SK-N-SH (cell line): Measurements from ENCODE around the gene BTBD2. TPM values are rescaled to one million over a fixed set of nuclear protein-coding genes. Genes with fewer than 3 reads are reported as not detected.

Experiments used
- CTCF ChIA-PET: fragments of 300-600, 350-600 bp; formaldehyde crosslinking; extraction: SDS; loops from one replicate; lab custom pipeline; 2021; lab: Yijun Ruan, JAX
- POLR2A ChIA-PET: fragments of 350-600 bp; sonication (Branson Sonifier 250); formaldehyde crosslinking; extraction: SDS; loops from one replicate; lab custom pipeline; 2020; ENCODE audit warnings: antibody characterized with exemption, inconsistent platforms; lab: Yijun Ruan, JAX
- DNase-seq: peaks from one replicate; pipeline ENCODE4 v3.0.0; 2012
- H2AFZ ChIP-seq: fragments of 200-600 bp; sonication (generic); 2 replicates; pipeline ENCODE4 v1.8.1; 2016; ENCODE audit warnings: antibody characterized with exemption, mild to moderate bottlenecking, low read depth
- H3F3A ChIP-seq: fragments of 200-600 bp; sonication (generic); replicated peaks from 2 replicates; pipeline ENCODE3; 2016; ENCODE audit warnings: antibody characterized with exemption, mild to moderate bottlenecking; ENCODE audit not compliant: insufficient read depth
- H3K27ac ChIP-seq, 2 experiments: fragments of 200-500 bp in 1 of 2; fragments of 200-600 bp in 1 of 2; sonication (Bioruptor generic) in 1 of 2; sonication (generic), shearing (Covaris generic) in 1 of 2; 2 replicates each; pipeline versions ENCODE4 v1.5.1 to v1.6.1; 2014 to 2016; ENCODE audit warnings: low read depth in 2 of 2, inconsistent platforms in 1 of 2, low read length in 1 of 2, mild to moderate bottlenecking in 1 of 2, mixed read lengths in 1 of 2
- H3K27me3 ChIP-seq: fragments of 200-600 bp; sonication (generic), shearing (Covaris generic); 2 replicates; pipeline ENCODE4 v1.6.1; 2016; ENCODE audit warnings: mixed run types; ENCODE audit not compliant: insufficient read depth
- H3K36me3 ChIP-seq, 2 experiments: fragments of 200-500 bp in 1 of 2; fragments of 200-600 bp in 1 of 2; sonication (Bioruptor generic) in 1 of 2; sonication (generic) in 1 of 2; replicated peaks in 1 of 2; 2 replicates each; pipeline versions ENCODE3 to v1.5.1; 2014 to 2016; ENCODE audit warnings: low read length in 1 of 2, mild to moderate bottlenecking in 1 of 2; ENCODE audit not compliant: insufficient read depth in 2 of 2, control insufficient read depth in 1 of 2
- H3K4me1 ChIP-seq, 2 experiments: fragments of 200-500 bp in 1 of 2; fragments of 200-600 bp in 1 of 2; sonication (Bioruptor generic) in 1 of 2; sonication (generic), shearing (Covaris generic) in 1 of 2; 2 replicates each; pipeline versions ENCODE4 v1.5.1 to v1.6.1; 2014 to 2016; ENCODE audit warnings: low read depth in 1 of 2, low read length in 1 of 2, mixed run types in 1 of 2; ENCODE audit not compliant: insufficient read depth in 2 of 2, control insufficient read depth in 1 of 2
- H3K4me2 ChIP-seq: fragments of 200-600 bp; sonication (generic), shearing (Covaris generic); 2 replicates; pipeline ENCODE4 v1.6.1; 2017; ENCODE audit warnings: mixed run types
- H3K4me3 ChIP-seq, 2 experiments: fragments of 200-500 bp in 1 of 2; fragments of 200-600 bp in 1 of 2; sonication (Bioruptor generic) in 1 of 2; sonication (generic), shearing (Covaris generic) in 1 of 2; 2 replicates each; pipeline versions ENCODE4 v1.5.1 to v1.8.1; 2014 to 2016; ENCODE audit warnings: low read depth in 2 of 2, inconsistent platforms in 1 of 2, low read length in 1 of 2, mild to moderate bottlenecking in 1 of 2, mixed read lengths in 1 of 2, moderate library complexity in 1 of 2
- H3K79me2 ChIP-seq: fragments of 200-600 bp; sonication (generic); 2 replicates; pipeline ENCODE4 v1.8.1; 2017; ENCODE audit warnings: mild to moderate bottlenecking; ENCODE audit not compliant: insufficient read depth
- H3K9ac ChIP-seq: fragments of 200-600 bp; sonication (generic); 2 replicates; pipeline ENCODE4 v1.6.1; 2017; ENCODE audit warnings: mixed run types
- H3K9me2 ChIP-seq: fragments of 200-600 bp; sonication (generic); 2 replicates; pipeline ENCODE4 v1.6.1; 2017; ENCODE audit warnings: mixed run types
- H3K9me3 ChIP-seq: fragments of 200-600 bp; sonication (generic); 2 replicates; pipeline ENCODE4 v1.6.1; 2017; ENCODE audit warnings: mixed run types, mild to moderate bottlenecking, moderate library complexity
- H4K20me1 ChIP-seq: fragments of 200-600 bp; sonication (generic); 2 replicates; pipeline ENCODE4 v1.6.1; 2017; ENCODE audit warnings: mild to moderate bottlenecking, mixed run types; ENCODE audit not compliant: insufficient read depth
- CHD2 ChIP-seq: fragments of 150-350 bp; IDR thresholded peaks from 2 replicates; pipeline ENCODE4 v1.6.1; 2018; ENCODE audit warnings: low read length; ENCODE audit not compliant: partially characterized antibody
- ELF1 ChIP-seq: IDR thresholded peaks from 2 replicates; pipeline ENCODE4 v1.4.0; 2012
- EP300 ChIP-seq, 2 experiments: IDR thresholded peaks; 2 replicates each; pipeline versions ENCODE4 v1.4.0 to v1.6.1; 2012; ENCODE audit warnings: borderline replicate concordance in 1 of 2, low read depth in 1 of 2, low read length in 1 of 2
- FOSL2 ChIP-seq: IDR thresholded peaks from 2 replicates; pipeline ENCODE4 v1.4.0; 2012; ENCODE audit warnings: low read depth, mild to moderate bottlenecking, moderate library complexity, borderline replicate concordance
- GATA2 ChIP-seq: sonication (generic); formaldehyde crosslinking; IDR thresholded peaks from 2 replicates; pipeline ENCODE4 v1.5.0; 2020; ENCODE audit warnings: mild to moderate bottlenecking, missing genetic modification reagents
- IRF3 ChIP-seq: fragments of 150-350 bp; IDR thresholded peaks from 2 replicates; pipeline ENCODE4 v1.6.1; 2016; ENCODE audit warnings: mild to moderate bottlenecking, low read depth, low read length
- MXI1 ChIP-seq: IDR thresholded peaks from 2 replicates; pipeline ENCODE4 v1.6.1; 2012; ENCODE audit warnings: mild to moderate bottlenecking, low read depth, low read length, improper control_type of control experiment
- POLR2AphosphoS5 ChIP-seq: IDR thresholded peaks from 2 replicates; pipeline ENCODE4 v1.6.1; 2012; ENCODE audit warnings: low read depth, low read length
- RCOR1 ChIP-seq: fragments of 150-350 bp; IDR thresholded peaks from 2 replicates; pipeline ENCODE4 v1.6.1; 2017; ENCODE audit warnings: antibody characterized with exemption, low read length
- SIN3A ChIP-seq: IDR thresholded peaks from 2 replicates; pipeline ENCODE4 v1.6.1; 2012; ENCODE audit warnings: low read depth, mild to moderate bottlenecking, low read length, moderate library complexity, borderline replicate concordance
- TEAD4 ChIP-seq: IDR thresholded peaks from 2 replicates; pipeline ENCODE4 v1.4.0; 2012; ENCODE audit warnings: mild to moderate bottlenecking, borderline replicate concordance; ENCODE audit not compliant: insufficient read depth
- YY1 ChIP-seq: IDR thresholded peaks from 2 replicates; pipeline ENCODE4 v1.4.0; 2012; ENCODE audit warnings: low read depth, mild to moderate bottlenecking
- ZBTB33 ChIP-seq: IDR thresholded peaks from 2 replicates; pipeline ENCODE4 v1.4.0; 2012; ENCODE audit warnings: low read depth, borderline replicate concordance
- WGBS: methylation state at CpG from one replicate; pipeline ENCODE4 v1.1.6; 2017; ENCODE audit warnings: low lambda C conversion rate; 5-methylcytosine and 5-hydroxymethylcytosine counted together
- polyA plus RNA-seq, 3 experiments: library from polyadenylated mRNA; depleted of rRNA; stranded (reverse); fragments of >200 nt; gene quantifications; 2 replicates each; pipeline ENCODE4 v1.2.3, GENCODE V29; 2012
- TF ChIP-seq, protein P1 (sequence below): IDR thresholded peaks from 2 replicates; pipeline ENCODE4 v1.4.0; 2012; ENCODE audit warnings: low read depth

BTBD2 gene
- polyA plus RNA-seq, 1 of the 3 experiments (the other 2 are of a cell fraction) = 66.8 TPM

GRCh38 chr19:2048959-2049740 is 33.6 kb upstream of the BTBD2 start:
- DNase-seq = no peak
- peaks cover 0 to 26% of the 10 kb centered on the region in 2 experiments for H3K36me3 ChIP-seq
- H3F3A ChIP-seq = peaks cover 14% of the 10 kb centered on the region
- H3K9ac ChIP-seq = peak overlapping the region; percentile 82; the same call in 1 of the 2 replicates
- peaks cover 65% of the 10 kb centered on the region for H4K20me1 ChIP-seq
- H3K4me3 ChIP-seq = peak overlapping the region; percentile 90 to 94
- ChIA-PET CTCF (interaction anchor here (0.6 to 2.0 kb wide), 6 partner anchors 9 to 144 kb away, joined by 3 to 7 read pairs (median 3); no protein-coding TSS in a partner anchor), POLR2A (interaction anchor here (0.6 to 2.0 kb wide), 4 partner anchors 11 to 237 kb away, joined by 3 to 9 read pairs (median 6); no protein-coding TSS in a partner anchor)
- no peak overlapping the region for H2AFZ ChIP-seq
- H3K27ac ChIP-seq = peak overlapping the region; percentile 28 to 76; a peak in 3 of 4 replicates
- 74% methylated on average over 8 of the region's 27 CpGs for WGBS
- peaks cover 45% of the 10 kb centered on the region for H3K79me2 ChIP-seq
- H3K9me2 ChIP-seq = no peaks in the 10 kb centered on the region
- H3K4me1 ChIP-seq = peaks cover 20 to 56% of the 10 kb centered on the region in 2 experiments; a peak in 2 of 4 replicates
- peak overlapping the region; percentile 98 for H3K4me2 ChIP-seq
- TF ChIP-seq EP300 (IDR thresholded peaks at IDR 0.05; ENCODE audit: borderline replicate concordance in 1 of 2, low read depth in 1 of 2, low read length in 1 of 2) = peak in 1 of 2 experiments; percentile 63; a peak in 2 of 4 replicates
- TF ChIP-seq IRF3 = no peak
- H3K27me3 ChIP-seq = no peaks in the 10 kb centered on the region
- H3K9me3 ChIP-seq = no peaks in the 10 kb centered on the region

GRCh38 chr19:2048104-2048958 is 32.8 kb upstream of the BTBD2 start:
- Histone ChIP-seq H2AFZ (no peak overlapping the region), H3K9me3 (no peaks in the 10 kb centered on the region), H3K79me2 (peaks cover 45% of the 10 kb centered on the region), H3K36me3 (peaks cover 2 to 26% of the 10 kb centered on the region in 2 experiments), H3K27me3 (no peaks in the 10 kb centered on the region), H3K4me1 (peaks cover 20 to 55% of the 10 kb centered on the region in 2 experiments; a peak in 2 of 4 replicates), H3K9me2 (no peaks in the 10 kb centered on the region), H3F3A (peaks cover 13% of the 10 kb centered on the region)
- CTCF ChIA-PET = interaction anchor here (0.6 to 2.0 kb wide), 5 partner anchors 12 to 29 kb away, joined by 3 to 7 read pairs (median 3); no protein-coding TSS in a partner anchor
- 100% methylated on average over 5 of the region's 17 CpGs for WGBS
- no peak for DNase-seq
- TF ChIP-seq IRF3 (no peak), POLR2AphosphoS5 (no peak), CHD2 (no peak), RCOR1 (no peak), TEAD4 (no peak), ELF1 (no peak), GATA2 (no peak), SIN3A (no peak), ZBTB33 (no peak), FOSL2 (no peak), MXI1 (no peak), YY1 (no peak)
- TF ChIP-seq, protein P1, sequence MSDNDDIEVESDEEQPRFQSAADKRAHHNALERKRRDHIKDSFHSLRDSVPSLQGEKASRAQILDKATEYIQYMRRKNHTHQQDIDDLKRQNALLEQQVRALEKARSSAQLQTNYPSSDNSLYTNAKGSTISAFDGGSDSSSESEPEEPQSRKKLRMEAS = no peak
- TF ChIP-seq, all 33 proteins: peak for 0
- Histone ChIP-seq H3K27ac (peak overlapping the region in 1 of 2 experiments; percentile 44; a peak in 1 of 4 replicates), H3K4me3 (peak overlapping the region in 1 of 2 experiments; percentile 94; a peak in 1 of 4 replicates), H3K4me2 (peak overlapping the region; percentile 98), H3K9ac (no peak overlapping the region), H4K20me1 (peaks cover 73% of the 10 kb centered on the region)
- POLR2A ChIA-PET = interaction anchor here (1.2 to 2.0 kb wide), 2 partner anchors 12 to 29 kb away, joined by 4 to 7 read pairs; no protein-coding TSS in a partner anchor
